ENCODE results near the gene CAPN5. TPM values are rescaled to one million over a fixed set of nuclear protein-coding genes. Genes with fewer than 3 reads are reported as not detected.
A peak's percentile ranks its signal among the peaks of the same experiment; 100 is the strongest.

The CAPN5 gene
- total and polyA plus RNA-seq, 2 of the 13 experiments (the other 11 are each of a cell fraction or from before 2014, with no cell fraction given), result 0.27 to 1.2 TPM

- in situ Hi-C loops (cut with HindIII; ENCODE audit: extremely low pct_ligation_motif_present, low pct_unique_long_range_greater_than_20kb) (loop anchor here (5.0 to 25.0 kb wide), 2 partner anchors 128 to 308 kb away; no protein-coding TSS in a partner anchor), intact Hi-C loops (cut with micrococcal nuclease; ENCODE audit: unreplicated experiment) (loop anchor here (10.0 kb wide), 1 partner anchor 316 kb away; no protein-coding TSS in a partner anchor)
- Histone ChIP-seq H3K79me2 (ENCODE audit: insufficient read depth, low read length) (no peaks in the 10 kb centered on the region), H3K4me2 (ENCODE audit: low read depth, low read length) (no peak overlapping the region), H3K36me3 (replicated peaks in 1 of 2; ENCODE audit: control insufficient read depth in 1 of 2, insufficient read depth in 2 of 2, low read length in 2 of 2) (no peaks in the 10 kb centered on the region), H4K20me1 (ENCODE audit: insufficient read depth, low read length) (no peaks in the 10 kb centered on the region), H3K9ac (ENCODE audit: insufficient read depth, low read depth, low read length) (no peak overlapping the region), H3K9me3 (ENCODE audit: low read length) (no peaks in the 10 kb centered on the region), H3K27me3 (ENCODE audit: control insufficient read depth in 1 of 2, insufficient read depth in 2 of 2, low read length in 2 of 2) (peaks cover 6 to 68% of the 10 kb centered on the region in 2 experiments), H3K27ac (ENCODE audit: extremely low read length, insufficient read depth, low read length) (no peak overlapping the region), H3K4me3 (replicated peaks in 1 of 3; ENCODE audit: insufficient read depth in 1 of 3, low read depth in 2 of 3, low read length in 3 of 3) (no peak overlapping the region; a peak in 1 of 6 replicates), H2AFZ (ENCODE audit: low read length) (no peak overlapping the region), H3K4me1 (ENCODE audit: insufficient read depth, low read length) (peaks cover 35% of the 10 kb centered on the region)
- DNase-seq (ENCODE audit: low spot score) (no peak), FAIRE-seq (no peak), ATAC-seq (no peak)
- 91% methylated on average over 28 of the region's 37 CpGs for WGBS (ENCODE audit: low lambda C conversion rate)
- CTCF ChIA-PET (ENCODE audit: low intra/inter-chr PET ratio, low total read pairs), result no interaction called here
- POLR2A ChIA-PET, result no interaction called here
- no TSS peak for BruUV-seq (replicated peaks)
- TF ChIP-seq PAWR (CRISPR knock-in tag; IDR thresholded peaks at IDR 0.05; ENCODE audit: borderline replicate concordance) (no peak), TP53 (CRISPR knock-in tag; conservative IDR thresholded peaks at IDR 0.05) (no peak), ZNF773 (CRISPR knock-in tag; IDR thresholded peaks at IDR 0.05; ENCODE audit: borderline replicate concordance) (no peak), NR2F2 (IDR thresholded peaks at IDR 0.05; ENCODE audit: borderline replicate concordance, low read depth) (no peak), XRCC5 (optimal IDR thresholded peaks at IDR 0.05; ENCODE audit: low read length) (no peak)
Observed at GRCh38 chr11:77040401-77040777, 26.4 kb upstream of the CAPN5 start.

- no peaks in the 10 kb centered on the region for H4K20me1 ChIP-seq (ENCODE audit: insufficient read depth, low read length)
- intact Hi-C loops (cut with micrococcal nuclease; ENCODE audit: unreplicated experiment) (loop anchor here (10.0 kb wide), 1 partner anchor 316 kb away; no protein-coding TSS in a partner anchor), in situ Hi-C loops (cut with HindIII; ENCODE audit: extremely low pct_ligation_motif_present, low pct_unique_long_range_greater_than_20kb) (loop anchor here (5.0 to 25.0 kb wide), 2 partner anchors 129 to 309 kb away; no protein-coding TSS in a partner anchor)
- no peak overlapping the region; a peak in 1 of 6 replicates for H3K4me3 ChIP-seq (replicated peaks in 1 of 3; ENCODE audit: insufficient read depth in 1 of 3, low read depth in 2 of 3, low read length in 3 of 3)
- no peak for FAIRE-seq
- no TSS peak for BruUV-seq (replicated peaks)
- no peaks in the 10 kb centered on the region for H3K9me3 ChIP-seq (ENCODE audit: low read length)
- H3K4me2 ChIP-seq (ENCODE audit: low read depth, low read length), result no peak overlapping the region
- H2AFZ ChIP-seq (ENCODE audit: low read length), result no peak overlapping the region
- CTCF ChIA-PET (ENCODE audit: low intra/inter-chr PET ratio, low total read pairs), result no interaction called here
- H3K79me2 ChIP-seq (ENCODE audit: insufficient read depth, low read length), result no peaks in the 10 kb centered on the region
- WGBS (ENCODE audit: low lambda C conversion rate), result 59% methylated on average over 9 of the region's 13 CpGs
- peaks cover 30% of the 10 kb centered on the region for H3K4me1 ChIP-seq (ENCODE audit: insufficient read depth, low read length)
- POLR2A ChIA-PET, result no interaction called here
- no peak for DNase-seq (ENCODE audit: low spot score)
- peak; percentile 15; the same call in 1 of the 3 replicates for ATAC-seq
- H3K27me3 ChIP-seq (ENCODE audit: control insufficient read depth in 1 of 2, insufficient read depth in 2 of 2, low read length in 2 of 2), result peaks cover 4 to 67% of the 10 kb centered on the region in 2 experiments
- H3K27ac ChIP-seq (ENCODE audit: extremely low read length, insufficient read depth, low read length), result no peak overlapping the region
- no peak overlapping the region for H3K9ac ChIP-seq (ENCODE audit: insufficient read depth, low read depth, low read length)
- no peaks in the 10 kb centered on the region for H3K36me3 ChIP-seq (replicated peaks in 1 of 2; ENCODE audit: control insufficient read depth in 1 of 2, insufficient read depth in 2 of 2, low read length in 2 of 2)
- TF ChIP-seq TBX3 (IDR thresholded peaks at IDR 0.05; ENCODE audit: borderline replicate concordance), result no peak
- TF ChIP-seq ZNF672 (CRISPR knock-in tag; IDR thresholded peaks at IDR 0.05), result no peak
- no peak for TF ChIP-seq SUZ12 (IDR thresholded peaks at IDR 0.05; ENCODE audit: low read depth, low read length)
- no peak for TF ChIP-seq NRL (CRISPR knock-in tag; IDR thresholded peaks at IDR 0.05; ENCODE audit: borderline replicate concordance)
- TF ChIP-seq ZNF687 (CRISPR knock-in tag; IDR thresholded peaks at IDR 0.05), result peak; percentile 23
- TF ChIP-seq TFDP2 (CRISPR knock-in tag; IDR thresholded peaks at IDR 0.05), result no peak
- no peak for TF ChIP-seq HNRNPH1 (optimal IDR thresholded peaks at IDR 0.05; ENCODE audit: low read depth, low read length)
- no peak for TF ChIP-seq YEATS2 (CRISPR knock-in tag; IDR thresholded peaks at IDR 0.05; ENCODE audit: borderline replicate concordance)
- no peak for TF ChIP-seq MATR3 (CRISPR knock-in tag; IDR thresholded peaks at IDR 0.05)
- no peak for TF ChIP-seq NBN (conservative IDR thresholded peaks at IDR 0.05)
- no peak for TF ChIP-seq ZNF547 (CRISPR knock-in tag; IDR thresholded peaks at IDR 0.05)
Observed at GRCh38 chr11:77040889-77041288, 25.9 kb upstream of the CAPN5 start.

Measured in HepG2 (cell line).